ENCODE measurements around the gene CDH22.

- TF ChIP-seq, protein P1, sequence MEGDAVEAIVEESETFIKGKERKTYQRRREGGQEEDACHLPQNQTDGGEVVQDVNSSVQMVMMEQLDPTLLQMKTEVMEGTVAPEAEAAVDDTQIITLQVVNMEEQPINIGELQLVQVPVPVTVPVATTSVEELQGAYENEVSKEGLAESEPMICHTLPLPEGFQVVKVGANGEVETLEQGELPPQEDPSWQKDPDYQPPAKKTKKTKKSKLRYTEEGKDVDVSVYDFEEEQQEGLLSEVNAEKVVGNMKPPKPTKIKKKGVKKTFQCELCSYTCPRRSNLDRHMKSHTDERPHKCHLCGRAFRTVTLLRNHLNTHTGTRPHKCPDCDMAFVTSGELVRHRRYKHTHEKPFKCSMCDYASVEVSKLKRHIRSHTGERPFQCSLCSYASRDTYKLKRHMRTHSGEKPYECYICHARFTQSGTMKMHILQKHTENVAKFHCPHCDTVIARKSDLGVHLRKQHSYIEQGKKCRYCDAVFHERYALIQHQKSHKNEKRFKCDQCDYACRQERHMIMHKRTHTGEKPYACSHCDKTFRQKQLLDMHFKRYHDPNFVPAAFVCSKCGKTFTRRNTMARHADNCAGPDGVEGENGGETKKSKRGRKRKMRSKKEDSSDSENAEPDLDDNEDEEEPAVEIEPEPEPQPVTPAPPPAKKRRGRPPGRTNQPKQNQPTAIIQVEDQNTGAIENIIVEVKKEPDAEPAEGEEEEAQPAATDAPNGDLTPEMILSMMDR (IDR thresholded peaks at IDR 0.05; ENCODE audit: poor library complexity, severe bottlenecking), result peak; percentile 34
- no peak for TF ChIP-seq TAF1 (IDR thresholded peaks at IDR 0.05; ENCODE audit: low read depth)
- no peak for TF ChIP-seq POLR2AphosphoS5 (IDR thresholded peaks at IDR 0.05)
Observed at GRCh38 chr20:46268131-46268614, 40.1 kb downstream of the CDH22 start.

Measured in neural cell (in vitro differentiated cells).